Measurements from ENCODE around the gene ADAM23. TPM values are rescaled to one million over a fixed set of nuclear protein-coding genes. Genes with fewer than 3 reads are reported as not detected.

Gene ADAM23
- total RNA-seq, 1 donor from 2014 or later = 12.0 TPM

- no peak for DNase-seq (ENCODE audit: low spot score)
- no peaks in the 10 kb centered on the region for H3K27me3 Mint-ChIP-seq (ENCODE audit: unreplicated experiment)
- H3K36me3 Mint-ChIP-seq (ENCODE audit: low read depth, unreplicated experiment) = peaks cover 3% of the 10 kb centered on the region
- no peaks in the 10 kb centered on the region for H3K4me1 Mint-ChIP-seq (ENCODE audit: unreplicated experiment)
- H3K9me3 Mint-ChIP-seq (ENCODE audit: unreplicated experiment) = no peaks in the 10 kb centered on the region
- H3K27ac Mint-ChIP-seq (ENCODE audit: unreplicated experiment) = no peak overlapping the region
- no peak for TF ChIP-seq CTCF (IDR thresholded peaks at IDR 0.05; ENCODE audit: unreplicated experiment)
- H3K4me3 Mint-ChIP-seq (ENCODE audit: unreplicated experiment) = no peak overlapping the region
Measured at GRCh38 chr2:206471524-206472062, 28.3 kb downstream of the ADAM23 start.

GRCh38 chr2:206472094-206472493, 28.8 kb downstream of the ADAM23 start:
- Mint-ChIP-seq H3K9me3 (ENCODE audit: unreplicated experiment) (no peaks in the 10 kb centered on the region), H3K27ac (ENCODE audit: unreplicated experiment) (no peak overlapping the region), H3K4me3 (ENCODE audit: unreplicated experiment) (no peak overlapping the region), H3K36me3 (ENCODE audit: low read depth, unreplicated experiment) (peaks cover 3% of the 10 kb centered on the region), H3K27me3 (ENCODE audit: unreplicated experiment) (no peaks in the 10 kb centered on the region), H3K4me1 (ENCODE audit: unreplicated experiment) (no peaks in the 10 kb centered on the region)
- TF ChIP-seq CTCF (IDR thresholded peaks at IDR 0.05; ENCODE audit: unreplicated experiment) = no peak
- DNase-seq (ENCODE audit: low spot score) = no peak

GRCh38 chr2:206474099-206474498, 30.8 kb downstream of the ADAM23 start:
- no peak for DNase-seq (ENCODE audit: low spot score)
- H3K27me3 Mint-ChIP-seq (ENCODE audit: unreplicated experiment) = no peaks in the 10 kb centered on the region
- H3K4me1 Mint-ChIP-seq (ENCODE audit: unreplicated experiment) = no peaks in the 10 kb centered on the region
- no peak overlapping the region for H3K4me3 Mint-ChIP-seq (ENCODE audit: unreplicated experiment)
- H3K36me3 Mint-ChIP-seq (ENCODE audit: low read depth, unreplicated experiment) = no peaks in the 10 kb centered on the region
- no peak for TF ChIP-seq CTCF (IDR thresholded peaks at IDR 0.05; ENCODE audit: unreplicated experiment)
- H3K9me3 Mint-ChIP-seq (ENCODE audit: unreplicated experiment) = no peaks in the 10 kb centered on the region
- no peak overlapping the region for H3K27ac Mint-ChIP-seq (ENCODE audit: unreplicated experiment)

GRCh38 chr2:206477296-206477695, 34.0 kb downstream of the ADAM23 start:
- no peak for TF ChIP-seq CTCF (IDR thresholded peaks at IDR 0.05; ENCODE audit: unreplicated experiment)
- Mint-ChIP-seq H3K4me3 (ENCODE audit: unreplicated experiment) (no peak overlapping the region), H3K27ac (ENCODE audit: unreplicated experiment) (no peak overlapping the region), H3K27me3 (ENCODE audit: unreplicated experiment) (no peaks in the 10 kb centered on the region), H3K36me3 (ENCODE audit: low read depth, unreplicated experiment) (no peaks in the 10 kb centered on the region), H3K9me3 (ENCODE audit: unreplicated experiment) (no peaks in the 10 kb centered on the region), H3K4me1 (ENCODE audit: unreplicated experiment) (no peaks in the 10 kb centered on the region)
- DNase-seq (ENCODE audit: low spot score) = no peak

- Mint-ChIP-seq H3K4me1 (ENCODE audit: unreplicated experiment) (no peaks in the 10 kb centered on the region), H3K27me3 (ENCODE audit: unreplicated experiment) (no peaks in the 10 kb centered on the region), H3K36me3 (ENCODE audit: low read depth, unreplicated experiment) (no peaks in the 10 kb centered on the region), H3K4me3 (ENCODE audit: unreplicated experiment) (no peak overlapping the region), H3K27ac (ENCODE audit: unreplicated experiment) (no peak overlapping the region), H3K9me3 (ENCODE audit: unreplicated experiment) (no peaks in the 10 kb centered on the region)
- no peak for DNase-seq (ENCODE audit: low spot score)
- TF ChIP-seq CTCF (IDR thresholded peaks at IDR 0.05; ENCODE audit: unreplicated experiment) = no peak
Measured at GRCh38 chr2:206478340-206478739, 35.0 kb downstream of the ADAM23 start.
